WTC11 (cell line): ENCODE results near the gene MRPL10. TPM values are rescaled to one million over a fixed set of nuclear protein-coding genes. Genes with fewer than 3 reads are reported as not detected.
A peak's percentile ranks its signal among the peaks of the same experiment; 100 is the strongest.

Experiments used
- ATAC-seq: fragments of 200-7000 bp; cut with Tn5 transposase; 2 replicates; pipeline ENCODE4 v1.10.0; 2021; ENCODE audit warnings: mild to moderate bottlenecking, moderate library complexity
- CTCF ChIA-PET: fragments of 300-600 bp; sonication (Branson Sonifier 250); formaldehyde crosslinking; loops from one replicate; lab custom pipeline; 2021; ENCODE audit warnings: antibody characterized with exemption; lab: Charles Lee
- POLR2A ChIA-PET: fragments of 350-600 bp; sonication (Branson Sonifier 250); formaldehyde crosslinking; loops from one replicate; lab custom pipeline; 2021; ENCODE audit warnings: antibody characterized with exemption; lab: Charles Lee
- DNase-seq: peaks from one replicate; pipeline ENCODE4 v3.0.0; 2021; ENCODE audit warnings: low spot score
- H3K27ac Mint-ChIP-seq: 2 replicates; pipeline ENCODE4 v1.8.0; 2021; ENCODE audit warnings: mixed read lengths
- H3K27me3 Mint-ChIP-seq: 2 replicates; pipeline ENCODE4 v1.8.0; 2021; ENCODE audit warnings: low read depth, mild to moderate bottlenecking, moderate library complexity, mixed read lengths
- H3K36me3 Mint-ChIP-seq: 2 replicates; pipeline ENCODE4 v1.8.0; 2021; ENCODE audit warnings: mixed read lengths
- H3K4me1 Mint-ChIP-seq: 2 replicates; pipeline ENCODE4 v1.8.0; 2022; ENCODE audit warnings: mixed read lengths
- H3K4me3 Mint-ChIP-seq: 2 replicates; pipeline ENCODE4 v1.8.0; 2021; ENCODE audit warnings: mild to moderate bottlenecking, moderate library complexity, mixed read lengths
- H3K9me3 Mint-ChIP-seq: 2 replicates; pipeline ENCODE4 v1.8.0; 2021; ENCODE audit warnings: mixed read lengths
- AFF4 ChIP-seq: sonication (generic); formaldehyde crosslinking; IDR thresholded peaks from 2 replicates; pipeline ENCODE4 v1.8.1; 2023; ENCODE audit warnings: mild to moderate bottlenecking, missing genetic modification reagents, borderline replicate concordance
- CDX4 ChIP-seq: fragments of 250-450 bp; sonication (Bioruptor Pico); IDR thresholded peaks from 2 replicates; pipeline ENCODE4 v1.9.0; 2021; ENCODE audit warnings: moderate library complexity, mild to moderate bottlenecking, inconsistent platforms, borderline replicate concordance
- E2F5 ChIP-seq: sonication (generic); formaldehyde crosslinking; IDR thresholded peaks from 2 replicates; pipeline ENCODE4 v1.8.1; 2022; ENCODE audit warnings: mild to moderate bottlenecking, moderate library complexity, missing genetic modification reagents
- EMX1 ChIP-seq: fragments of 250-450 bp; sonication (Bioruptor Pico); IDR thresholded peaks from 2 replicates; pipeline ENCODE4 v1.8.0; 2021; ENCODE audit warnings: mild to moderate bottlenecking
- ERG ChIP-seq: fragments of 250-450 bp; sonication (Bioruptor Pico); IDR thresholded peaks from 2 replicates; pipeline ENCODE4 v1.8.0; 2021; ENCODE audit warnings: mild to moderate bottlenecking
- ETV6 ChIP-seq: sonication (generic); formaldehyde crosslinking; IDR thresholded peaks from 2 replicates; pipeline ENCODE4 v1.8.1; 2022; ENCODE audit warnings: mild to moderate bottlenecking, missing genetic modification reagents
- GABPB1 ChIP-seq: sonication (generic); formaldehyde crosslinking; IDR thresholded peaks from 2 replicates; pipeline ENCODE4 v1.8.1; 2023; ENCODE audit warnings: mild to moderate bottlenecking, missing genetic modification reagents
- IRF1 ChIP-seq: sonication (generic); formaldehyde crosslinking; IDR thresholded peaks from 2 replicates; pipeline ENCODE4 v1.8.0; 2023; ENCODE audit warnings: missing genetic modification reagents
- IRF2 ChIP-seq: sonication (generic); formaldehyde crosslinking; IDR thresholded peaks from 2 replicates; pipeline ENCODE4 v1.8.0; 2022; ENCODE audit warnings: low read depth, missing genetic modification reagents, borderline replicate concordance
- JAZF1 ChIP-seq: fragments of 250-450 bp; sonication (Bioruptor Pico); IDR thresholded peaks from 2 replicates; pipeline ENCODE4 v1.9.0; 2021; ENCODE audit warnings: moderate library complexity, mild to moderate bottlenecking, inconsistent platforms
- JUN ChIP-seq: sonication (generic); formaldehyde crosslinking; IDR thresholded peaks from 2 replicates; pipeline ENCODE4 v1.8.0; 2023; ENCODE audit warnings: mild to moderate bottlenecking, missing genetic modification reagents
- KAT7 ChIP-seq: sonication (generic); formaldehyde crosslinking; IDR thresholded peaks from 2 replicates; pipeline ENCODE4 v1.8.1; 2023; ENCODE audit warnings: missing genetic modification reagents, mild to moderate bottlenecking, borderline replicate concordance
- MAX ChIP-seq: sonication (generic); formaldehyde crosslinking; IDR thresholded peaks from 2 replicates; pipeline ENCODE4 v1.8.0; 2022; ENCODE audit warnings: mild to moderate bottlenecking, missing genetic modification reagents
- MXD4 ChIP-seq: fragments of 250-450 bp; sonication (Bioruptor Pico); IDR thresholded peaks from 2 replicates; pipeline ENCODE4 v1.8.0; 2021; ENCODE audit warnings: mild to moderate bottlenecking, moderate library complexity, borderline replicate concordance
- NFE2L1 ChIP-seq: sonication (generic); formaldehyde crosslinking; IDR thresholded peaks from 2 replicates; pipeline ENCODE4 v1.8.1; 2023; ENCODE audit warnings: missing genetic modification reagents
- OVOL2 ChIP-seq: fragments of 250-450 bp; sonication (Bioruptor Pico); IDR thresholded peaks from 2 replicates; pipeline ENCODE4 v1.9.0; 2021; ENCODE audit warnings: mild to moderate bottlenecking, borderline replicate concordance
- PRDM15 ChIP-seq: sonication (generic); formaldehyde crosslinking; IDR thresholded peaks from 2 replicates; pipeline ENCODE4 v1.8.0; 2022; ENCODE audit warnings: missing genetic modification reagents
- SMAD4 ChIP-seq: sonication (generic); formaldehyde crosslinking; IDR thresholded peaks from 2 replicates; pipeline ENCODE4 v1.8.0; 2022; ENCODE audit warnings: mild to moderate bottlenecking, missing genetic modification reagents
- ZMAT4 ChIP-seq: fragments of 250-450 bp; sonication (Bioruptor Pico); IDR thresholded peaks from 2 replicates; pipeline ENCODE4 v1.9.0; 2021; ENCODE audit warnings: mild to moderate bottlenecking
- ZNF121 ChIP-seq: sonication (generic); formaldehyde crosslinking; IDR thresholded peaks from 2 replicates; pipeline ENCODE4 v1.8.0; 2023; ENCODE audit warnings: missing genetic modification reagents
- ZNF219 ChIP-seq: sonication (generic); formaldehyde crosslinking; IDR thresholded peaks from 2 replicates; pipeline ENCODE4 v1.8.0; 2023; ENCODE audit warnings: missing genetic modification reagents, mild to moderate bottlenecking, borderline replicate concordance
- ZNF263 ChIP-seq: sonication (generic); formaldehyde crosslinking; IDR thresholded peaks from 2 replicates; pipeline ENCODE4 v1.8.1; 2022; ENCODE audit warnings: low read depth, mild to moderate bottlenecking, moderate library complexity, missing genetic modification reagents
- ZNF317 ChIP-seq: sonication (generic); formaldehyde crosslinking; IDR thresholded peaks from 2 replicates; pipeline ENCODE4 v1.8.1; 2023; ENCODE audit warnings: low read depth, mild to moderate bottlenecking, moderate library complexity, missing genetic modification reagents, borderline replicate concordance
- ZNF423 ChIP-seq: fragments of 250-450 bp; sonication (Bioruptor Pico); IDR thresholded peaks from 2 replicates; pipeline ENCODE4 v2.1.2; 2022; ENCODE audit warnings: mild to moderate bottlenecking, moderate library complexity
- ZNF671 ChIP-seq: fragments of 250-450 bp; sonication (Bioruptor Pico); IDR thresholded peaks from 2 replicates; pipeline ENCODE4 v1.8.0; 2021; ENCODE audit warnings: mild to moderate bottlenecking
- total RNA-seq: library from RNA; stranded (reverse); gene quantifications from 3 replicates; pipeline ENCODE4 v1.2.3, GENCODE V29; 2021

The MRPL10 gene
- total RNA-seq, 1 experiment from 2014 or later = 80.1 TPM

- Mint-ChIP-seq H3K4me1 (peaks cover 47% of the 10 kb centered on the region), H3K9me3 (no peaks in the 10 kb centered on the region), H3K36me3 (no peaks in the 10 kb centered on the region), H3K4me3 (peak overlapping the region; percentile 77), H3K27ac (no peak overlapping the region), H3K27me3 (peaks cover 77% of the 10 kb centered on the region)
- ChIA-PET CTCF (interaction anchor here (0.7 to 19.3 kb wide), 48 partner anchors 9 to 199 kb away, joined by 3 to 1122 read pairs (median 6); partner anchors contain the start of genes CDK5RAP3, LRRC46, MRPL10 and OSBPL7), POLR2A (interaction anchor here (0.7 to 2.2 kb wide), 4 partner anchors 38 to 99 kb away, joined by 3 to 15 read pairs (median 10); partner anchors contain the start of gene SP2)
- ATAC-seq (peak; percentile 22), DNase-seq (peak; percentile 77)
- TF ChIP-seq MXD4 (CRISPR knock-in tag) (no peak), ZNF317 (peak; percentile 66), JUN (CRISPR knock-in tag) (peak; percentile 77; the same call in 1 of the 2 replicates), OVOL2 (no peak), CDX4 (CRISPR knock-in tag) (no peak), GABPB1 (no peak), E2F5 (CRISPR knock-in tag) (0 out of 2 replicates have a peak, but pooled peaks have one; percentile 39), KAT7 (CRISPR knock-in tag) (no peak), JAZF1 (no peak), SMAD4 (0 out of 2 replicates have a peak, but pooled peaks have one; percentile 66), IRF1 (CRISPR knock-in tag) (peak; percentile 80), ZMAT4 (CRISPR knock-in tag) (no peak), ZNF423 (CRISPR knock-in tag) (no peak), AFF4 (CRISPR knock-in tag) (no peak), ERG (CRISPR knock-in tag) (no peak), NFE2L1 (CRISPR knock-in tag) (peak; percentile 62; the same call in 1 of the 2 replicates), ZNF671 (CRISPR knock-in tag) (no peak), PRDM15 (CRISPR knock-in tag) (no peak; the same call in none of the 2 replicates), EMX1 (CRISPR knock-in tag) (no peak), ETV6 (peak; percentile 92), ZNF121 (peak; percentile 36; the same call in 1 of the 2 replicates), IRF2 (CRISPR knock-in tag) (no peak), ZNF263 (CRISPR knock-in tag) (no peak; the same call in 1 of the 2 replicates), MAX (CRISPR knock-in tag) (peak; percentile 99), ZNF219 (CRISPR knock-in tag) (peak; percentile 88)
Observed at GRCh38 chr17:47847341-47848197, 16.2 kb upstream of the MRPL10 start.
